Smooth muscle cell (in vitro differentiated cells): ENCODE data around the gene EHD2. TPM values are rescaled to one million over a fixed set of nuclear protein-coding genes. Genes with fewer than 3 reads are reported as not detected.
A peak's percentile ranks its signal among the peaks of the same experiment; 100 is the strongest.
"Not testable (repeated sequence)": the region's sequence is repeated elsewhere in the genome, so short reads cannot be mapped to it uniquely, and the experiment has no call there.

Experiments
- DNase-seq: peaks from one replicate; lab custom pipeline; 2025; ENCODE audit not compliant: unreplicated experiment; lab: John Stamatoyannopoulos, UW
- H2AFZ ChIP-seq: fragments of 200-600 bp; sonication (generic); 2 replicates; pipeline ENCODE4 v1.6.0; 2016; ENCODE audit warnings: antibody characterized with exemption, low read depth, mild to moderate bottlenecking
- H3F3A ChIP-seq: fragments of 200-600 bp; sonication (generic); 2 replicates; pipeline ENCODE4 v1.6.0; 2017; ENCODE audit warnings: antibody characterized with exemption, low read depth
- H3K27ac ChIP-seq: fragments of 200-600 bp; sonication (generic); 2 replicates; pipeline ENCODE4 v1.5.1; 2016; ENCODE audit warnings: low read depth, mild to moderate bottlenecking
- H3K27me3 ChIP-seq: fragments of 200-600 bp; sonication (generic); 2 replicates; pipeline ENCODE4 v1.6.1; 2016; ENCODE audit warnings: low read depth, mild to moderate bottlenecking
- H3K36me3 ChIP-seq: fragments of 200-600 bp; sonication (generic); 2 replicates; pipeline ENCODE4 v1.5.1; 2016; ENCODE audit warnings: low read depth
- H3K4me1 ChIP-seq: fragments of 200-600 bp; sonication (generic); 2 replicates; pipeline ENCODE4 v1.5.1; 2016; ENCODE audit warnings: low read depth
- H3K4me2 ChIP-seq: fragments of 200-600 bp; sonication (generic); 2 replicates; pipeline ENCODE4 v1.6.0; 2016; ENCODE audit warnings: mild to moderate bottlenecking
- H3K4me3 ChIP-seq: fragments of 200-600 bp; sonication (generic); 2 replicates; pipeline ENCODE4 v1.5.1; 2016; ENCODE audit warnings: mild to moderate bottlenecking
- H3K79me2 ChIP-seq: fragments of 200-600 bp; sonication (generic); 2 replicates; pipeline ENCODE4 v1.6.0; 2016; ENCODE audit warnings: low read depth, mild to moderate bottlenecking
- H3K9ac ChIP-seq: fragments of 200-600 bp; sonication (generic); 2 replicates; pipeline ENCODE4 v1.6.0; 2016; ENCODE audit warnings: low read depth
- H3K9me3 ChIP-seq: fragments of 200-600 bp; sonication (generic); replicated peaks from 2 replicates; pipeline ENCODE4 v1.5.1; 2016; ENCODE audit warnings: low read depth
- H4K20me1 ChIP-seq: fragments of 200-600 bp; sonication (generic); 2 replicates; pipeline ENCODE4 v1.6.0; 2016; ENCODE audit warnings: low read depth
- WGBS: methylation state at CpG from one replicate; pipeline ENCODE4 v1.1.7; 2016; ENCODE audit warnings: low lambda C conversion rate; 5-methylcytosine and 5-hydroxymethylcytosine counted together
- polyA plus RNA-seq: library from polyadenylated mRNA; unstranded; fragments of >200 nt; fragmentation: Nextera tagmentation; extraction: Ambion mirVana; gene quantifications from 2 replicates; pipeline ENCODE4 v1.2.1, GENCODE V29; 2016
- total RNA-seq: library from RNA; depleted of rRNA; stranded (reverse); fragments of >200 nt; gene quantifications from 2 replicates; pipeline ENCODE4 v1.2.3, GENCODE V29; 2014
- TF ChIP-seq, protein P1 (sequence below): fragments of 200-600 bp; sonication (generic); IDR thresholded peaks from 2 replicates; pipeline ENCODE4 v1.5.1; 2017; ENCODE audit warnings: borderline replicate concordance, mild to moderate bottlenecking, antibody characterized with exemption; ENCODE audit not compliant: insufficient read depth, poor library complexity, severe bottlenecking

Gene EHD2
- total and polyA plus RNA-seq, 2 experiments from 2014 or later: 65.6 to 200 TPM

DNA sequence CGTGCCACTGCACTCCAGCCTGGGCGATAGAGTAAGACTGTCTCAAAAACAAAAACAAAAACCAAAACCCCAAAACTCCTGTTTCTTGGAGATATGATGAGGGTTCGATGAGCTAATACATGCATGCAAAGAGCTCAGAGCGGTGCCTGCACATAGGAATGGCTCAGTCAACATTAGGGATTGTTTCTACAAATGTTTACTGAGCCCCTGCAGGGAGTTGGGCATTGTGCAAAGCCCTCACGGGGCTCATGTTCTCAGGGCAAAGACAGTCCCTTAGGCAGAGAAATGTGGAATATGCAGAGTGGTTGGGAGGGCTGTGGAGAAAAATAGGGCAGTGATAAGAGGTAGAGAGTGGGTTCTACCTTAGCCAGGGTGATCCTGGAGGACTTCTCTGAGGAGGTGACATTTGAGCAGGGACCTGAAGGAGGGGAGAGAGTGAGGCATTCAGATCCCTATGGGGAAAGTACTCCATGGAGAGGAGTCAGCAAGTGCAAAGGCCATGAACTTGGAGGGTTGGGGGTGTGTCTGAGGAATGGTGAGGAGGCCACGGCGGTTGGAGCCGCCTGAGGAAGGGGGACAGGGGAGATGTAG lies 1.5 kb upstream of the EHD2 start:
- H3K4me2 ChIP-seq: no peak overlapping the region
- TF ChIP-seq, protein P1, sequence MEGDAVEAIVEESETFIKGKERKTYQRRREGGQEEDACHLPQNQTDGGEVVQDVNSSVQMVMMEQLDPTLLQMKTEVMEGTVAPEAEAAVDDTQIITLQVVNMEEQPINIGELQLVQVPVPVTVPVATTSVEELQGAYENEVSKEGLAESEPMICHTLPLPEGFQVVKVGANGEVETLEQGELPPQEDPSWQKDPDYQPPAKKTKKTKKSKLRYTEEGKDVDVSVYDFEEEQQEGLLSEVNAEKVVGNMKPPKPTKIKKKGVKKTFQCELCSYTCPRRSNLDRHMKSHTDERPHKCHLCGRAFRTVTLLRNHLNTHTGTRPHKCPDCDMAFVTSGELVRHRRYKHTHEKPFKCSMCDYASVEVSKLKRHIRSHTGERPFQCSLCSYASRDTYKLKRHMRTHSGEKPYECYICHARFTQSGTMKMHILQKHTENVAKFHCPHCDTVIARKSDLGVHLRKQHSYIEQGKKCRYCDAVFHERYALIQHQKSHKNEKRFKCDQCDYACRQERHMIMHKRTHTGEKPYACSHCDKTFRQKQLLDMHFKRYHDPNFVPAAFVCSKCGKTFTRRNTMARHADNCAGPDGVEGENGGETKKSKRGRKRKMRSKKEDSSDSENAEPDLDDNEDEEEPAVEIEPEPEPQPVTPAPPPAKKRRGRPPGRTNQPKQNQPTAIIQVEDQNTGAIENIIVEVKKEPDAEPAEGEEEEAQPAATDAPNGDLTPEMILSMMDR: no peak
- H3K36me3 ChIP-seq: no peaks in the 10 kb centered on the region
- no peak overlapping the region for H3K9ac ChIP-seq
- H3K79me2 ChIP-seq: peaks cover 40% of the 10 kb centered on the region
- H3K4me1 ChIP-seq: no peaks in the 10 kb centered on the region
- H3K27me3 ChIP-seq: no peaks in the 10 kb centered on the region
- no peak for DNase-seq
- H3F3A ChIP-seq: peaks cover 4% of the 10 kb centered on the region
- WGBS: 81% methylated on average over 8 of the region's 8 CpGs
- no peak overlapping the region for H3K4me3 ChIP-seq
- H3K27ac ChIP-seq: no peak overlapping the region
- H2AFZ ChIP-seq: no peak overlapping the region
- H3K9me3 ChIP-seq: no peaks in the 10 kb centered on the region
- H4K20me1 ChIP-seq: peaks cover 24% of the 10 kb centered on the region

DNA sequence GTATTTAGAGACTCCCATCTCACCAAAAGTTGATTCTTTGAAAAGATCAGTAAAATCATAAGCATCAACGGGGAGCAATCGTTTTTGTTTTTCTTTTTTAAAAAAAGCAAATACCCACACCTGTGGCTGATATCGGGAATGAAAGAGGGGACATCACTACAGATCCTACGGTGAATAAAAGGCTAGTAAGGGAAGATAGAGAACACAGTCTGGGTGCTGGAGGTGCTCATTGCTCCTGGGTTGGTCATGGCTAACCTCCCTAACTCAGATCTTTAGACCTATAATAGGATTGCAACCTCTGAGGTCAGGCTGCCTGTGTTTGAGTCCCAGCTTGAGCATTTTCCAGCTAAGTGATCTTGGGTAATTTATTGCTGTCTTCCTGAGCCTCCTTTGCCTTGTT lies 1.1 kb downstream of the EHD2 start:
- Histone ChIP-seq H3K27ac (peak overlapping the region; percentile 33), H3K27me3 (no peaks in the 10 kb centered on the region), H3K9me3 (no peaks in the 10 kb centered on the region), H3K36me3 (no peaks in the 10 kb centered on the region), H4K20me1 (peaks cover 33% of the 10 kb centered on the region), H3K4me3 (peak overlapping the region; percentile 86), H3K4me1 (no peaks in the 10 kb centered on the region), H3K79me2 (peaks cover 51% of the 10 kb centered on the region), H2AFZ (no peak overlapping the region), H3F3A (peaks cover 20% of the 10 kb centered on the region), H3K4me2 (peak overlapping the region; percentile 91), H3K9ac (no peak overlapping the region)
- no peak for DNase-seq
- TF ChIP-seq, protein P1: no peak
- WGBS: 98% methylated on average over 4 of the region's 4 CpGs

- H2AFZ ChIP-seq, H3K9ac ChIP-seq, H3K27me3 ChIP-seq, DNase-seq, H3K9me3 ChIP-seq, H3K36me3 ChIP-seq, H3K4me1 ChIP-seq: not testable (repeated sequence)
- Histone ChIP-seq H3K27ac (peak overlapping the region; percentile 24), H4K20me1 (peaks cover 33% of the 10 kb centered on the region), H3F3A (peaks cover 20% of the 10 kb centered on the region), H3K4me2 (peak overlapping the region; percentile 91), H3K4me3 (peak overlapping the region; percentile 86), H3K79me2 (peaks cover 51% of the 10 kb centered on the region)
Observed at GRCh38 chr19:47714855-47715254, 1.6 kb downstream of the EHD2 start.

- peaks cover 33% of the 10 kb centered on the region for H4K20me1 ChIP-seq
- H3K9me3 ChIP-seq: no peaks in the 10 kb centered on the region
- no peak for DNase-seq
- H3K4me1 ChIP-seq: no peaks in the 10 kb centered on the region
- no peak overlapping the region for H3K27ac ChIP-seq
- H3K9ac ChIP-seq: no peak overlapping the region
- H3K27me3 ChIP-seq: no peaks in the 10 kb centered on the region
- no peak overlapping the region for H2AFZ ChIP-seq
- H3K4me3 ChIP-seq: no peak overlapping the region
- H3F3A ChIP-seq: peaks cover 29% of the 10 kb centered on the region
- peaks cover 59% of the 10 kb centered on the region for H3K79me2 ChIP-seq
- WGBS: 92% methylated on average over 30 of the region's 32 CpGs
- TF ChIP-seq, protein P1: no peak
- no peaks in the 10 kb centered on the region for H3K36me3 ChIP-seq
- H3K4me2 ChIP-seq: no peak overlapping the region
Observed at GRCh38 chr19:47716270-47716937, 3.2 kb downstream of the EHD2 start.

DNA sequence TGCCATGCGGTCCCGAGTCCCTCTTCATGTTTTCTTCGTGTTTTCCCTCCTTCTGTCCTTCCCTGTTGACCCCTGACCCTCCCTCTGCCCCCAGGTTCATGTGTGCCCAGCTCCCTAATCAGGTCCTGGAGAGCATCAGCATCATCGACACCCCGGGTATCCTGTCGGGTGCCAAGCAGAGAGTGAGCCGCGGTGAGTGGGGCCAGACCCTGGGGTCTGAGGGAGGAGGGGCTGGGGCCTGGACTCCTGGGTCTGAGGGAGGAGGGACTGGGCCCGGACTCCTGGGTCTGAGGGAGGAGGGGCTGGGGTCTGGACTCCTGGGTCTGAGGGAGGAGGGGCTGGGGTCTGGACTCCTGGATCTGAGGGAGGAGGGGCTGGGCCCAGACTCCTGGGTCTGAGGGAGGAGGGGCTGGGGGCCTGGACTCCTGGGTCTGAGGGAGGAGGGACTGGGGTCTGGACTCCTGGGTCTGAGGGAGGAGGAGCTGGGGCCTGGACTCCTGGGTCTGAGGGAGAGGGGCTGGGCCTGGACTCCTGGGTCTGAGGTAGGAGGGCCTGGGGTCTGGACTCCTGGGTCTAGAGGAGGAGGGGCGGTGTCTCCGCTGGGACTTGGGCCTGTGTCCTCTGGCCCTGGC lies 5.3 kb downstream of the EHD2 start:
- Histone ChIP-seq H3K9ac (peak overlapping the region; percentile 27), H3K79me2 (peaks cover 51% of the 10 kb centered on the region), H3K4me2 (peak overlapping the region; percentile 70), H3K27ac (peak overlapping the region; percentile 92), H3F3A (peaks cover 33% of the 10 kb centered on the region), H4K20me1 (peaks cover 33% of the 10 kb centered on the region)
- H3K36me3 ChIP-seq, DNase-seq, H2AFZ ChIP-seq, H3K27me3 ChIP-seq, H3K4me3 ChIP-seq, H3K9me3 ChIP-seq, H3K4me1 ChIP-seq: not testable (repeated sequence)
- WGBS: 65% methylated on average over 10 of the region's 11 CpGs
